ENCODE results near the gene ARHGEF33. TPM values are rescaled to one million over a fixed set of nuclear protein-coding genes. Genes with fewer than 3 reads are reported as not detected.

The ARHGEF33 gene
- total and polyA plus RNA-seq, 2 experiments from 2014 or later: 0.27 to 0.31 TPM

DNA sequence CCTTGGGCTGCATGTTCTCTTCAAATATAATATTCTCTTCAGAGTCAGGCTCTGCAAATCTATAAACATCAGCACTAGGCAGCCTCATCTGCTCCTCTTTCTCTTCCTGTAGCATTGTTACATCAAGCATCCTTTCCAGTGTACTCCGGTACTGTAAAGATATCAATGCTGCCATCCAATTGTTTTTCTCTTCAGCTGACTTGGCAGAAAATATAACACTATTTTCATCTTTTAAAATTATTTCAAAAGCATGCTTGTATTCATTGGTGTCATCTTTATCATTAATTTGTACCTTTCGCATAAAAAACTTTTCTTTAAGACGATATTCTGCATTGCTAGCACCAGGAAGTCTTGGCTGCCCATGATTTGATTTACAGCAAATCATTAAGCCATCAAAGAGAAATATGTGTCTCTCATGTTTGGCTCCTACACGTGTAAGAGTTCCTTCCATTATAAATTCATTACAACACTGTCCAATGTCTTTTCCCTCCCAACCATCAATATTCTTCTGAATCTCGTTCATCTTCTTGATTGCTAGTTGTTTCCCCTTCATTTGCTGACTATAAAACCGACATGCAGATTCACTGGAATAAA, 133.1 kb downstream of the ARHGEF33 start:
- Histone ChIP-seq H3K4me3 (no peak overlapping the region), H3K4me2 (no peak overlapping the region), H3K9me2 (replicated peaks; ENCODE audit: insufficient read depth) (no peaks in the 10 kb centered on the region), H3K27me3 (no peaks in the 10 kb centered on the region), H3K4me1 (ENCODE audit: insufficient read depth) (no peaks in the 10 kb centered on the region), H3K79me2 (peaks cover 2% of the 10 kb centered on the region), H3K27ac (no peak overlapping the region), H3K9me3 (ENCODE audit: low read depth) (no peaks in the 10 kb centered on the region), H4K20me1 (ENCODE audit: insufficient read depth, poor library complexity, severe bottlenecking) (no peaks in the 10 kb centered on the region), H3K36me3 (replicated peaks; ENCODE audit: insufficient read depth, low read depth) (no peaks in the 10 kb centered on the region), H2AFZ (no peak overlapping the region)
- TF ChIP-seq EZH2phosphoT487 (IDR thresholded peaks at IDR 0.05; ENCODE audit: low read depth, severe bottlenecking, unreplicated experiment) (no peak), EZH2 (IDR thresholded peaks at IDR 0.05; ENCODE audit: borderline replicate concordance) (no peak)
- TF ChIP-seq, protein P1, sequence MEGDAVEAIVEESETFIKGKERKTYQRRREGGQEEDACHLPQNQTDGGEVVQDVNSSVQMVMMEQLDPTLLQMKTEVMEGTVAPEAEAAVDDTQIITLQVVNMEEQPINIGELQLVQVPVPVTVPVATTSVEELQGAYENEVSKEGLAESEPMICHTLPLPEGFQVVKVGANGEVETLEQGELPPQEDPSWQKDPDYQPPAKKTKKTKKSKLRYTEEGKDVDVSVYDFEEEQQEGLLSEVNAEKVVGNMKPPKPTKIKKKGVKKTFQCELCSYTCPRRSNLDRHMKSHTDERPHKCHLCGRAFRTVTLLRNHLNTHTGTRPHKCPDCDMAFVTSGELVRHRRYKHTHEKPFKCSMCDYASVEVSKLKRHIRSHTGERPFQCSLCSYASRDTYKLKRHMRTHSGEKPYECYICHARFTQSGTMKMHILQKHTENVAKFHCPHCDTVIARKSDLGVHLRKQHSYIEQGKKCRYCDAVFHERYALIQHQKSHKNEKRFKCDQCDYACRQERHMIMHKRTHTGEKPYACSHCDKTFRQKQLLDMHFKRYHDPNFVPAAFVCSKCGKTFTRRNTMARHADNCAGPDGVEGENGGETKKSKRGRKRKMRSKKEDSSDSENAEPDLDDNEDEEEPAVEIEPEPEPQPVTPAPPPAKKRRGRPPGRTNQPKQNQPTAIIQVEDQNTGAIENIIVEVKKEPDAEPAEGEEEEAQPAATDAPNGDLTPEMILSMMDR (IDR thresholded peaks at IDR 0.05; ENCODE audit: poor library complexity): no peak
- no peak for DNase-seq (ENCODE audit: low spot score)
- 90% methylated on average over 6 of the region's 6 CpGs for WGBS (ENCODE audit: low lambda C conversion rate, missing lambda C conversion rate)

DNA sequence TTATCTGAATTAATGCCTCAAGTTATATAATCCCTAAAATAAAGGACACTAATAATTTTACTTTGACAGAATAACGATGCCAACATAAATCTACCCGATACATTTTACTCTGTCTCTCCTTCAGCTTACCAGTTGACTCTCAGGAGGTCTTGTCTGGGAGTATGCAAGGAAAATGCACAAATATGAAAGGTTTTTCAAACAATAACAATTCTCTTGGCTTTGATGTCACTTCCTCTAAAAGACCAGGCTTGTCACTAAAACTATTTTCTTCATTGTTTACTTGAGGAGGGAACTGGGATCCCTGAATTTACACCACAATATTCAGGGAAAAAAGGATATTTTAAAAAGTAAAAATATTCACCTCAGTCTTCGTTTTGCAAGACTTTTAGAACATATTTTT, 134.0 kb downstream of the ARHGEF33 start:
- no peaks in the 10 kb centered on the region for H3K4me1 ChIP-seq (ENCODE audit: insufficient read depth)
- no peak for DNase-seq (ENCODE audit: low spot score)
- TF ChIP-seq, protein P1 (IDR thresholded peaks at IDR 0.05; ENCODE audit: poor library complexity): no peak
- TF ChIP-seq EZH2phosphoT487 (IDR thresholded peaks at IDR 0.05; ENCODE audit: low read depth, severe bottlenecking, unreplicated experiment) (no peak), EZH2 (IDR thresholded peaks at IDR 0.05; ENCODE audit: borderline replicate concordance) (no peak)
- no peak overlapping the region for H3K27ac ChIP-seq
- H3K9me2 ChIP-seq (replicated peaks; ENCODE audit: insufficient read depth): no peaks in the 10 kb centered on the region
- H3K27me3 ChIP-seq: no peaks in the 10 kb centered on the region
- H3K9me3 ChIP-seq (ENCODE audit: low read depth): no peaks in the 10 kb centered on the region
- H3K36me3 ChIP-seq (replicated peaks; ENCODE audit: insufficient read depth, low read depth): no peaks in the 10 kb centered on the region
- H2AFZ ChIP-seq: no peak overlapping the region
- no peak overlapping the region for H3K4me2 ChIP-seq
- no peak overlapping the region for H3K4me3 ChIP-seq
- H3K79me2 ChIP-seq: peaks cover 4% of the 10 kb centered on the region
- no peaks in the 10 kb centered on the region for H4K20me1 ChIP-seq (ENCODE audit: insufficient read depth, poor library complexity, severe bottlenecking)
- 87% methylated on average over 3 of the region's 3 CpGs for WGBS (ENCODE audit: low lambda C conversion rate, missing lambda C conversion rate)

DNA sequence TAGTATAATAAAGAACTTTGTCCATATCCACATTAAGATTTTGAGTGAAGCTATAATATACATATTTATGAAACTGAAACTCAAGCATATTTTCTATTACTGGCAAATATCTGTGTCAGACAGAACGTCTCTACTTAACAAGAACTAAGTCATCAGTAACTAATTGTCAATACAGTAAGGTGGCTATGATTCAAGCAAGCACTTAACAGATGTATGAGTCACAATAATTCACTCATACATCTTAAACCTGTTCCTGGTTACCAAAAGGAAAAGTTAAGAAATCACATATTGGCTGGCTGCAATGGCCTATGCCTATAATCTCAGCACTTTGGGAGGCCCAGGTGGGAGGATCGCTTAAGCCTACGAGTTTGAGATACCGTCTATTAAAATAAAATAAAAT, 135.2 kb downstream of the ARHGEF33 start:
- Histone ChIP-seq H3K79me2 (peaks cover 5% of the 10 kb centered on the region), H3K9me2 (replicated peaks; ENCODE audit: insufficient read depth) (no peaks in the 10 kb centered on the region), H3K27ac (no peak overlapping the region), H3K9me3 (ENCODE audit: low read depth) (no peaks in the 10 kb centered on the region), H3K27me3 (no peaks in the 10 kb centered on the region), H3K4me3 (no peak overlapping the region), H2AFZ (no peak overlapping the region), H3K4me2 (no peak overlapping the region), H4K20me1 (ENCODE audit: insufficient read depth, poor library complexity, severe bottlenecking) (no peaks in the 10 kb centered on the region), H3K36me3 (replicated peaks; ENCODE audit: insufficient read depth, low read depth) (no peaks in the 10 kb centered on the region), H3K4me1 (ENCODE audit: insufficient read depth) (no peaks in the 10 kb centered on the region)
- WGBS (ENCODE audit: low lambda C conversion rate, missing lambda C conversion rate): 92% methylated on average over 4 of the region's 4 CpGs
- TF ChIP-seq EZH2 (IDR thresholded peaks at IDR 0.05; ENCODE audit: borderline replicate concordance): no peak
- no peak for TF ChIP-seq EZH2phosphoT487 (IDR thresholded peaks at IDR 0.05; ENCODE audit: low read depth, severe bottlenecking, unreplicated experiment)
- TF ChIP-seq, protein P1 (IDR thresholded peaks at IDR 0.05; ENCODE audit: poor library complexity): no peak
- DNase-seq (ENCODE audit: low spot score): no peak

Small RNA genes lying within 50 kb of the gene (small RNA-seq; reads per million reads assigned to genes)
- gene RN7SL96P (not detected), gene RNU6-851P (not detected)

Other genes starting within 250 kb of the ARHGEF33 start
- 49.2 and 59.4 TPM in 2 replicates for gene GALM, start 223.8 kb upstream of the ARHGEF33 start, total RNA-seq
- gene GALM, start 223.8 kb upstream of the ARHGEF33 start, polyA plus RNA-seq: 48.3 and 52.6 TPM in 2 replicates
- 113 and 120 TPM in 2 replicates for gene SRSF7, start 138.5 kb upstream of the ARHGEF33 start, total RNA-seq
- 147 and 172 TPM in 2 replicates for gene SRSF7, start 138.5 kb upstream of the ARHGEF33 start, polyA plus RNA-seq
- 12.6 and 15.7 TPM in 2 replicates for gene GEMIN6, start 111.7 kb upstream of the ARHGEF33 start, total RNA-seq
- 13.4 and 16.2 TPM in 2 replicates for gene GEMIN6, start 111.7 kb upstream of the ARHGEF33 start, polyA plus RNA-seq
- 16.1 and 19.4 TPM in 2 replicates for gene DHX57, start 13.9 kb upstream of the ARHGEF33 start, total RNA-seq
- 7.0 and 7.8 TPM in 2 replicates for gene DHX57, start 13.9 kb upstream of the ARHGEF33 start, polyA plus RNA-seq
- 19.3 and 24.6 TPM in 2 replicates for gene MORN2, start 13.9 kb upstream of the ARHGEF33 start, total RNA-seq
- 20.3 and 26.4 TPM in 2 replicates for gene MORN2, start 13.9 kb upstream of the ARHGEF33 start, polyA plus RNA-seq
- gene SOS1, start 231.2 kb downstream of the ARHGEF33 start, total RNA-seq: 34.6 and 48.4 TPM in 2 replicates
- gene SOS1, start 231.2 kb downstream of the ARHGEF33 start, polyA plus RNA-seq: 11.9 and 14.4 TPM in 2 replicates

Data from hepatocyte (in vitro differentiated cells).